ENCODE measurements around the gene USP5. TPM values are rescaled to one million over a fixed set of nuclear protein-coding genes. Genes with fewer than 3 reads are reported as not detected.
"Not testable (repeated sequence)": the region's sequence is repeated elsewhere in the genome, so short reads cannot be mapped to it uniquely, and the experiment has no call there.

Gene USP5
- total RNA-seq, 2 donors from 2014 or later: 91.7 to 105 TPM

DNA sequence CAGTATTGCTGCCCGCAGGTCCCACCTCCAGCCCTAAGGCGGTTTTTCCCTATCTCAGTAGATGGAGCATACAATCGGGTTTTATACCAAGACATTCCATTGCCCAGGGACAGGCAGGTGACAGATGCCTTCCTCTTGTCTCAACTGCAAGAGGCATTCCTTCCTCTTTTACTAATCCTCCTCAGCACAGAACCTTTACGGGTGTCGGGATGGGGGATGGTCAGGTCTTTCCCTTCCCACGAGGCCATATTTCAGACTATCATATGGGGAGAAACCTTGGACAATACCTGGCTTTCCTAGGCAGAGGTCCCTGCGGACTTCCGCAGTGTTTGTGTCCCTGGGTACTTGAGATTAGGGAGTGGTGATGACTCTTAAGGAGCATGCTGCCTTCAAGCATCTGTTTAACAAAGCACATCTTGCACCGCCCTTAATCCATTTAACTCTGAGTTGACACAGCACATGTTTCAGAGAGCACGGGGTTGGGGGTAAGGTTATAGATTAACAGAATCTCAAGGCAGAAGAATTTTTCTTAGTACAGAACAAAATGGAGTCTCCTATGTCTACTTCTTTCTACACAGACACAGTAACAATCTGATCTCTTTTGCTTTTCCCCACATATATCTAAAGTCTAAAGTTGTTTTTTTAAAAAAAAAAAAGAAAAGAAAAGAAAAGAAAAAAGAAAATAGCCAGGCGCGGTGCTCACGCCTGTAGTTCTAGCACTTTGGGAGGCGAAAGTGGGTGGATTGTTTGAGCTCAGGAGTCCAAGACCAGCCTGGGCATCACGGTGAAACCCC is 34.5 kb downstream of the USP5 start:
- not testable (repeated sequence) for ATAC-seq; H3K4me3 Mint-ChIP-seq; H3K9me3 Mint-ChIP-seq; H3K27me3 Mint-ChIP-seq; H3K36me3 Mint-ChIP-seq; H3K27ac Mint-ChIP-seq; DNase-seq (ENCODE audit: low spot score); H3K4me1 Mint-ChIP-seq (ENCODE audit: low read depth in 2 of 2)

- Mint-ChIP-seq H3K27ac (no peak overlapping the region), H3K27me3 (no peaks in the 10 kb centered on the region), H3K4me1 (ENCODE audit: low read depth in 2 of 2) (peaks cover 11 to 12% of the 10 kb centered on the region in 2 donors), H3K36me3 (peaks cover 8% of the 10 kb centered on the region), H3K9me3 (no peaks in the 10 kb centered on the region), H3K4me3 (no peak overlapping the region)
- DNase-seq (ENCODE audit: low spot score): peak; percentile 23
- ATAC-seq: no peak
Measured at GRCh38 chr12:6887460-6887859, 35.5 kb downstream of the USP5 start.

DNA sequence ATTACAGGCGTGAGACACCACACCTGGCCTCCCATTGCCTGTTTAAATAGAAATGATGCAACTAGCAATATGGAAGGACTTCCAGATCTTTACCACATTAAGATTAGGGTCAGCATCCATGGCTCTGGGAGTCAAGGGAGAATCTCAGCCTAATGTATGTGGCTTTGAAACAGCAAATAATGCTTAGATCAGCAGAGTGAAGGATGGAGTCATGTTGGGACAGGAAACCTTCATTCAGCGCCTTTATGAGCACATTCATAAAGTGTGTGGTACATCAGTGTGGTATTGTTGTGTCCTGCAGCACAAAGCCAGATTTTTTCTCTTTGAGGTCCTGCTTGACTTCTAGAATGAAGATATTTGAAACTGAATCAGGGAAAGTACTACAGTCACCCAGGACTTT is 36.4 kb downstream of the USP5 start:
- DNase-seq (ENCODE audit: low spot score) (peak; percentile 47), ATAC-seq (no peak)
- no peaks in the 10 kb centered on the region for H3K9me3 Mint-ChIP-seq
- peaks cover 11 to 12% of the 10 kb centered on the region in 2 donors for H3K4me1 Mint-ChIP-seq (ENCODE audit: low read depth in 2 of 2)
- H3K27ac Mint-ChIP-seq: no peak overlapping the region
- H3K36me3 Mint-ChIP-seq: peaks cover 8% of the 10 kb centered on the region
- no peak overlapping the region for H3K4me3 Mint-ChIP-seq
- H3K27me3 Mint-ChIP-seq: no peaks in the 10 kb centered on the region

DNA sequence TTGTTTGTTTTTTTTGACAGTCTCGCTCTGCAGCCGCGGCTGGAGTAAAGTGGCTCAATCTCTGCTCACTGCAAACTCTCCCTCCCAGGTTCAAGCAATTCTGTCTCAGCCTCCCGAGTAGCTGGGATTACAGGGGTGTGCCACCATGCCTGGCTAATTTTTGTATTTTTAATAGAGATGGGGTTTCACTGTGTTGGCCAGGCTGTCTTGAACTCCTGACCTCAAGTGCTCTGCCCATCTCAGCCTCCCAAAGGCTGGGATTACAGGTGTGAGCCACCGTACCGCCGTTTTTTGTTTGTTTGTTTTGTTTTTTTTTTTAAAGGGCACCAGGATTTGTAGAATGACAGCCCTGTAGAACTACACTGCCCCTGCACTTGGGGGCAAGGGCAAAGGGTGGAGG is 36.8 kb downstream of the USP5 start:
- peaks cover 11 to 12% of the 10 kb centered on the region in 2 donors for H3K4me1 Mint-ChIP-seq (ENCODE audit: low read depth in 2 of 2)
- not testable (repeated sequence) for H3K9me3 Mint-ChIP-seq, H3K27me3 Mint-ChIP-seq, H3K4me3 Mint-ChIP-seq, H3K36me3 Mint-ChIP-seq, ATAC-seq, H3K27ac Mint-ChIP-seq
- DNase-seq (ENCODE audit: low spot score): peak; percentile 49

GRCh38 chr12:6889775-6890573 is 38.0 kb downstream of the USP5 start:
- H3K9me3 Mint-ChIP-seq; DNase-seq (ENCODE audit: low spot score); H3K27me3 Mint-ChIP-seq; ATAC-seq; H3K36me3 Mint-ChIP-seq: not testable (repeated sequence)
- H3K27ac Mint-ChIP-seq: peak overlapping the region; percentile 94 to 95
- peak overlapping the region; percentile 87 for H3K4me3 Mint-ChIP-seq
- peaks cover 11 to 12% of the 10 kb centered on the region in 2 donors for H3K4me1 Mint-ChIP-seq (ENCODE audit: low read depth in 2 of 2)

GRCh38 chr12:6890789-6891645 is 39.1 kb downstream of the USP5 start:
- Mint-ChIP-seq H3K4me3 (peak overlapping the region; percentile 87), H3K36me3 (no peaks in the 10 kb centered on the region), H3K9me3 (no peaks in the 10 kb centered on the region), H3K27me3 (no peaks in the 10 kb centered on the region), H3K4me1 (ENCODE audit: low read depth in 2 of 2) (peaks cover 11 to 12% of the 10 kb centered on the region in 2 donors), H3K27ac (peak overlapping the region; percentile 94 to 95)
- ATAC-seq: peak; percentile 98
- DNase-seq (ENCODE audit: low spot score): peak; percentile 99

GRCh38 chr12:6891646-6892001 is 39.7 kb downstream of the USP5 start:
- peak overlapping the region; percentile 87 for H3K4me3 Mint-ChIP-seq
- no peaks in the 10 kb centered on the region for H3K9me3 Mint-ChIP-seq
- peak overlapping the region; percentile 94 to 95 for H3K27ac Mint-ChIP-seq
- ATAC-seq (peak in 1 of 2 donors; percentile 1), DNase-seq (ENCODE audit: low spot score) (no peak)
- H3K36me3 Mint-ChIP-seq: no peaks in the 10 kb centered on the region
- no peaks in the 10 kb centered on the region for H3K27me3 Mint-ChIP-seq
- peaks cover 11 to 12% of the 10 kb centered on the region in 2 donors for H3K4me1 Mint-ChIP-seq (ENCODE audit: low read depth in 2 of 2)

DNA sequence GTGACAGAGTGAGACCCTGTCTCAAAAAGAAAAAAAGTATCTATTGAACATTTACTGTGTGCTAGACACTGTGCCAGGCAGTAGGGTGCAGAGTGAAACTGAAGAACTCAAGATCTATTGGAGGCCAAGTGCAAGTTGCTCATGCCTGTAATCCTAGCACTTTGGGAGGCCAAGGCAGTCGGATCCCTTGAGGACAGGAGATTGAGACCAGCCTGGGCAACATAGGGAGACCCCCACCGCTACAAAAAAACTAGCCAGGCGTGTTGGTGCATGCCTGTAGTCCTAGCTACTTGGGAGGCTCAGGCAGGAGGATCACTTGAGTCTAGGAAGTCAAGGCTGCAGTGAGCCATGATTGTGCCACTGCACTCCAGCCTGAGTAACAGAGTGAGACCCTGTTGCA is 40.7 kb downstream of the USP5 start:
- Mint-ChIP-seq H3K4me3 (peak overlapping the region; percentile 87), H3K27ac (peak overlapping the region; percentile 94 to 95), H3K4me1 (ENCODE audit: low read depth in 2 of 2) (peaks cover 11 to 12% of the 10 kb centered on the region in 2 donors)
- H3K9me3 Mint-ChIP-seq, ATAC-seq, H3K36me3 Mint-ChIP-seq, H3K27me3 Mint-ChIP-seq: not testable (repeated sequence)
- peak; percentile 16 for DNase-seq (ENCODE audit: low spot score)

GRCh38 chr12:6894321-6894720 is 42.4 kb downstream of the USP5 start:
- H3K4me3 Mint-ChIP-seq: no peak overlapping the region
- no peak for DNase-seq (ENCODE audit: low spot score)
- H3K36me3 Mint-ChIP-seq: no peaks in the 10 kb centered on the region
- H3K27ac Mint-ChIP-seq: no peak overlapping the region
- H3K9me3 Mint-ChIP-seq: no peaks in the 10 kb centered on the region
- peaks cover 11 to 12% of the 10 kb centered on the region in 2 donors for H3K4me1 Mint-ChIP-seq (ENCODE audit: low read depth in 2 of 2)
- H3K27me3 Mint-ChIP-seq: no peaks in the 10 kb centered on the region
- ATAC-seq: no peak

GRCh38 chr12:6896846-6897435 is 45.0 kb downstream of the USP5 start:
- Mint-ChIP-seq H3K27me3 (no peaks in the 10 kb centered on the region), H3K4me1 (ENCODE audit: low read depth in 2 of 2) (no peaks in the 10 kb centered on the region), H3K4me3 (no peak overlapping the region), H3K9me3 (no peaks in the 10 kb centered on the region), H3K36me3 (no peaks in the 10 kb centered on the region), H3K27ac (no peak overlapping the region)
- ATAC-seq (no peak), DNase-seq (ENCODE audit: low spot score) (no peak)

GRCh38 chr12:6899427-6899826 is 47.5 kb downstream of the USP5 start:
- DNase-seq (ENCODE audit: low spot score): no peak
- ATAC-seq: no peak
- Mint-ChIP-seq H3K27me3 (no peaks in the 10 kb centered on the region), H3K36me3 (no peaks in the 10 kb centered on the region), H3K9me3 (no peaks in the 10 kb centered on the region), H3K27ac (no peak overlapping the region), H3K4me1 (ENCODE audit: low read depth in 2 of 2) (no peaks in the 10 kb centered on the region), H3K4me3 (no peak overlapping the region)

GRCh38 chr12:6899837-6900519 is 48.0 kb downstream of the USP5 start:
- Mint-ChIP-seq H3K9me3 (no peaks in the 10 kb centered on the region), H3K27ac (no peak overlapping the region), H3K4me1 (ENCODE audit: low read depth in 2 of 2) (no peaks in the 10 kb centered on the region), H3K36me3 (no peaks in the 10 kb centered on the region), H3K27me3 (no peaks in the 10 kb centered on the region), H3K4me3 (no peak overlapping the region)
- no peak for ATAC-seq
- no peak for DNase-seq (ENCODE audit: low spot score)

DNA sequence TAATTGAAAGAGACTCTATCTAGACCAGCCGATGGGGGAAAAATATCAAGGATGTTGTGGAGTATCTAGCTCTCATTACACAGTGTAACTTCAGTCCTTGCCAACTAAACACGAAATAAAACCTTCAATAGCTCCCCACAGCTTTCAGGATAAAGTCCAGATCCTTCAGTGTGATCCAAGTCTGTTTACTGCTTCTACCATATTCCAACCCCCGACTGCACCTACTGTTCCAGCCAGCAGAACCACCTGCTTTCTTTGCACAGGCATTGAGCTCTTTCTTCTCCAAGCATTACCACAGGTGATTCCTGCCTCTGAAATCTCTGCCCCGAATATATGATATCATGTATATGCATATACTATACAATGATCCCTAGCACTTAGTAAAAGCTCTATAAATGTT is 50.5 kb downstream of the USP5 start:
- H3K27me3 Mint-ChIP-seq: no peaks in the 10 kb centered on the region
- no peak for ATAC-seq
- H3K27ac Mint-ChIP-seq: no peak overlapping the region
- no peak overlapping the region for H3K4me3 Mint-ChIP-seq
- H3K36me3 Mint-ChIP-seq: no peaks in the 10 kb centered on the region
- H3K4me1 Mint-ChIP-seq (ENCODE audit: low read depth in 2 of 2): no peaks in the 10 kb centered on the region
- H3K9me3 Mint-ChIP-seq: no peaks in the 10 kb centered on the region
- DNase-seq (ENCODE audit: low spot score): no peak
